Stomach (tissue), 4 donors: ENCODE measurements around the gene ATP11A.

ENCODE experiments used
- EP300 ChIP-seq: sonication (generic); formaldehyde crosslinking; IDR thresholded peaks from one replicate; pipeline ENCODE4 v1.6.1; 2017; ENCODE audit warnings: antibody characterized with exemption
- POLR2A ChIP-seq, 4 donors: fragments of 450-650 bp; IDR thresholded peaks; one replicate each; pipeline ENCODE4 v1.6.1; 2016; ENCODE audit warnings: antibody characterized with exemption in 4 of 4, control low read depth in 2 of 4, mild to moderate bottlenecking in 1 of 4, moderate library complexity in 1 of 4
- POLR2AphosphoS5 ChIP-seq, 3 donors: sonication (generic); formaldehyde crosslinking; IDR thresholded peaks; one replicate each; pipeline ENCODE4 v1.6.1; 2016; ENCODE audit warnings: antibody characterized with exemption in 3 of 3
- TF ChIP-seq, protein P1 (sequence below), 7 experiments: fragments of 450-650 bp in 4 of 7; fragments of 200-600 bp in 3 of 7; sonication (generic) in 3 of 7; IDR thresholded peaks; one replicate each; pipeline ENCODE4 v1.5.1; 2016 to 2019; ENCODE audit warnings: antibody characterized with exemption in 7 of 7, control low read depth in 2 of 7, mild to moderate bottlenecking in 1 of 7

DNA sequence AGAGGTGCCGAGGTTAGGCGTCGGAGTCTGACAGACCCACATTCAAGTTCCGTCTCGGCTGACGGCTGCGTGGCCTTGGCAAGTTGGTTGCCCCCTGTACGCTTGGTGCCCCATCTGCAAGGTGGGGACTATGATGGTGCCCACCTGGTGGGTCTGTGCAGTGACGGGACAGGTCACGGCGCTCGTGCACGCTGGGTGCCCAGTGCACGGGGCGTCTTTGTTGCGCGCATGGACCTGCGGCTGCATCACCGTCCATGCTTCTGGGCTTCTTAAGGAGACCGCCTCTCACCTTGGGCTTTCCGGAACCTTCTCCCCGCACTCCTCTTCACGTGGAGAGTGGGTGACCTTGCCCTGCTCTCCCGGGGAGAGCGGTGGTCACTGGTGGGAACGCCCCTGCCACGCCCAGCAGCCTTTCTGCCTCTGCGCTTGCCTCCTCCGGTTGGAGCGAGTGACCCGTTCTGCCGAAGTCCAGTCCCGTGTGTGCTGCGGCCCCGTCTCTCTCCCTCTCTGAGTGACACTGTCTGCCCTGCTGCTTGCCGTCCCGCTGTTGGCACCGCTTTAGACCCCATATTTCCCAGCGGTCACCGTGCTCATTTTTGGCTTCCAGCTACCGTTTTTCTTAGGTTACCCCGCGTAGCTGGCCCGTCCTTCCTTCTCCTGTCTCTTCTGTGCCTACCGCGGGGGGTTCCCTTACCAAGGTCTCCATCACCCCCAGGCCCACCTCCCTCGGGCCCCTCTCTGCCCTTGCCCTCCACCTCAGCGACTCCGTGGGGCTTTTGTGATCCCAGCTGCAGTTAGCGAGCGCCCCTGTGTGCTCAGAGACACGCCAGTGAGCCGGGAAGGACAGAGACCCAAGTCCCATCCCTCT is 6.4 kb downstream of the ATP11A start:
- TF ChIP-seq POLR2AphosphoS5 (IDR thresholded peaks at IDR 0.05) (no peak), POLR2A (IDR thresholded peaks at IDR 0.05) (no peak), EP300 (no peak)
- TF ChIP-seq, protein P1, sequence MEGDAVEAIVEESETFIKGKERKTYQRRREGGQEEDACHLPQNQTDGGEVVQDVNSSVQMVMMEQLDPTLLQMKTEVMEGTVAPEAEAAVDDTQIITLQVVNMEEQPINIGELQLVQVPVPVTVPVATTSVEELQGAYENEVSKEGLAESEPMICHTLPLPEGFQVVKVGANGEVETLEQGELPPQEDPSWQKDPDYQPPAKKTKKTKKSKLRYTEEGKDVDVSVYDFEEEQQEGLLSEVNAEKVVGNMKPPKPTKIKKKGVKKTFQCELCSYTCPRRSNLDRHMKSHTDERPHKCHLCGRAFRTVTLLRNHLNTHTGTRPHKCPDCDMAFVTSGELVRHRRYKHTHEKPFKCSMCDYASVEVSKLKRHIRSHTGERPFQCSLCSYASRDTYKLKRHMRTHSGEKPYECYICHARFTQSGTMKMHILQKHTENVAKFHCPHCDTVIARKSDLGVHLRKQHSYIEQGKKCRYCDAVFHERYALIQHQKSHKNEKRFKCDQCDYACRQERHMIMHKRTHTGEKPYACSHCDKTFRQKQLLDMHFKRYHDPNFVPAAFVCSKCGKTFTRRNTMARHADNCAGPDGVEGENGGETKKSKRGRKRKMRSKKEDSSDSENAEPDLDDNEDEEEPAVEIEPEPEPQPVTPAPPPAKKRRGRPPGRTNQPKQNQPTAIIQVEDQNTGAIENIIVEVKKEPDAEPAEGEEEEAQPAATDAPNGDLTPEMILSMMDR (IDR thresholded peaks at IDR 0.05), result no peak
